K562 (cell line): ENCODE measurements around the gene SLC49A4.

ENCODE experiments used
- EWSR1 ChIP-seq: fragments of 450-650 bp; IDR thresholded peaks from 2 replicates; pipeline ENCODE4 v1.6.1; 2018; ENCODE audit warnings: borderline replicate concordance, mild to moderate bottlenecking, low read depth, moderate library complexity; ENCODE audit not compliant: partially characterized antibody
- KDM1A ChIP-seq, 2 experiments: fragments of 450-650 bp; IDR thresholded peaks; 2 replicates each; pipeline ENCODE4 v1.6.1; 2016; ENCODE audit warnings: mild to moderate bottlenecking in 2 of 2
- KLF10 ChIP-seq: fragments of 250-450 bp; sonication (Bioruptor Pico); IDR thresholded peaks from 2 replicates; pipeline ENCODE4 v1.6.1; 2021; ENCODE audit warnings: matching md5 sums
- NBN ChIP-seq: fragments of 450-650 bp; IDR thresholded peaks from 2 replicates; pipeline ENCODE4 v1.6.1; 2016; ENCODE audit warnings: low read depth, mild to moderate bottlenecking
- NFIC ChIP-seq: fragments of 450-650 bp; IDR thresholded peaks from 2 replicates; pipeline ENCODE4 v1.6.1; 2017; ENCODE audit warnings: mild to moderate bottlenecking, inconsistent platforms
- POLR3A ChIP-seq: IDR thresholded peaks from 2 replicates; pipeline ENCODE4 v1.6.1; 2011; ENCODE audit warnings: borderline replicate concordance, mild to moderate bottlenecking, moderate library complexity; ENCODE audit not compliant: insufficient read length, insufficient read depth; ENCODE audit errors: extremely low read depth
- RFX5 ChIP-seq: IDR thresholded peaks from 2 replicates; pipeline ENCODE4 v1.6.1; 2011; ENCODE audit warnings: low read depth, mild to moderate bottlenecking, improper control_type of control experiment, low read length
- SP2 ChIP-seq: IDR thresholded peaks from 2 replicates; pipeline ENCODE4 v1.6.1; 2011; ENCODE audit warnings: mild to moderate bottlenecking, low read depth, low read length, moderate library complexity; ENCODE audit not compliant: poor library complexity, severe bottlenecking; ENCODE audit errors: extremely low read depth
- ZEB2 ChIP-seq: fragments of 450-650 bp; IDR thresholded peaks from 2 replicates; pipeline ENCODE4 v1.6.1; 2016
- TF ChIP-seq, protein P1 (sequence below), 3 experiments: IDR thresholded peaks in 2 of 3; conservative IDR thresholded peaks in 1 of 3; 2 replicates each; pipeline ENCODE4 v1.5.1; 2011 to 2012; ENCODE audit warnings: low read length in 3 of 3, mild to moderate bottlenecking in 3 of 3, control low read depth in 2 of 3, improper control_type of control experiment in 1 of 3, inconsistent platforms in 1 of 3, low read depth in 1 of 3, mixed read lengths in 1 of 3, moderate library complexity in 1 of 3; ENCODE audit not compliant: insufficient read depth in 2 of 3
- TF ChIP-seq, protein P2 (sequence below): sonication (generic); formaldehyde crosslinking; IDR thresholded peaks from 2 replicates; pipeline ENCODE4 v1.8.0; 2022; ENCODE audit warnings: missing genetic modification reagents, mild to moderate bottlenecking, borderline replicate concordance

DNA sequence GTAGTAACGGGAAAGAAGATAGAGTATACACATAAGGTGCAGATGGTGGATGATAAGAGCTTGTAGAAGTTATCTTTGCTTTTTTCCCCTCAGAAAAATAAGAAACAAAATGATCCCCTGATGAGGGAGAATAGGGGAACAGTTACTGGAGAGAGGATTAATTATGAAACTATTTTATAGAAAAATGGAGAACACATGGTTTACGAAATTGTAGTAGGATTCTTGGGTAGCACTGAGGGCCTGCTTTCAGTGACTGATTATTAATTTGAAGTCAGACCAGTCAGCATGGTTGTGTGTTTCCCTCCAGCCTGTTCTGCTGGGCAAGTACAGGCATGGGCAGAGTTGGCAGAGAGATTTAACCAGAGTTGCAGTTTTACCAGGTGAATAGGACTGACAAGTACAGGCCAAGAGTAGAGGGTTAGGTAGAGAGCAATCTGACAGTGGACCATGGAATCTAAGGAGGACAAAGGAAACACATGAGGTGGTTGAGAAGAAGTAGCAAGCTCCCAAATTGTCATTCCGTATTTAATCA is 5.9 kb downstream of the SLC49A4 start:
- no peak for TF ChIP-seq RFX5
- TF ChIP-seq KLF10 (CRISPR knock-in tag), result no peak
- TF ChIP-seq EWSR1, result no peak
- no peak for TF ChIP-seq ZEB2
- TF ChIP-seq POLR3A, result no peak
- TF ChIP-seq SP2, result no peak
- no peak for TF ChIP-seq NFIC
- no peak for TF ChIP-seq KDM1A (IDR thresholded peaks at IDR 0.05)
- TF ChIP-seq, protein P1, sequence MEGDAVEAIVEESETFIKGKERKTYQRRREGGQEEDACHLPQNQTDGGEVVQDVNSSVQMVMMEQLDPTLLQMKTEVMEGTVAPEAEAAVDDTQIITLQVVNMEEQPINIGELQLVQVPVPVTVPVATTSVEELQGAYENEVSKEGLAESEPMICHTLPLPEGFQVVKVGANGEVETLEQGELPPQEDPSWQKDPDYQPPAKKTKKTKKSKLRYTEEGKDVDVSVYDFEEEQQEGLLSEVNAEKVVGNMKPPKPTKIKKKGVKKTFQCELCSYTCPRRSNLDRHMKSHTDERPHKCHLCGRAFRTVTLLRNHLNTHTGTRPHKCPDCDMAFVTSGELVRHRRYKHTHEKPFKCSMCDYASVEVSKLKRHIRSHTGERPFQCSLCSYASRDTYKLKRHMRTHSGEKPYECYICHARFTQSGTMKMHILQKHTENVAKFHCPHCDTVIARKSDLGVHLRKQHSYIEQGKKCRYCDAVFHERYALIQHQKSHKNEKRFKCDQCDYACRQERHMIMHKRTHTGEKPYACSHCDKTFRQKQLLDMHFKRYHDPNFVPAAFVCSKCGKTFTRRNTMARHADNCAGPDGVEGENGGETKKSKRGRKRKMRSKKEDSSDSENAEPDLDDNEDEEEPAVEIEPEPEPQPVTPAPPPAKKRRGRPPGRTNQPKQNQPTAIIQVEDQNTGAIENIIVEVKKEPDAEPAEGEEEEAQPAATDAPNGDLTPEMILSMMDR (IDR thresholded peaks at IDR 0.05 in 2 of 3, conservative IDR thresholded peaks at IDR 0.05 in 1 of 3; ENCODE audit: insufficient read depth in 2 of 3, low read depth in 1 of 3, low read length in 3 of 3), result no peak
- no peak for TF ChIP-seq NBN
- TF ChIP-seq, protein P2, sequence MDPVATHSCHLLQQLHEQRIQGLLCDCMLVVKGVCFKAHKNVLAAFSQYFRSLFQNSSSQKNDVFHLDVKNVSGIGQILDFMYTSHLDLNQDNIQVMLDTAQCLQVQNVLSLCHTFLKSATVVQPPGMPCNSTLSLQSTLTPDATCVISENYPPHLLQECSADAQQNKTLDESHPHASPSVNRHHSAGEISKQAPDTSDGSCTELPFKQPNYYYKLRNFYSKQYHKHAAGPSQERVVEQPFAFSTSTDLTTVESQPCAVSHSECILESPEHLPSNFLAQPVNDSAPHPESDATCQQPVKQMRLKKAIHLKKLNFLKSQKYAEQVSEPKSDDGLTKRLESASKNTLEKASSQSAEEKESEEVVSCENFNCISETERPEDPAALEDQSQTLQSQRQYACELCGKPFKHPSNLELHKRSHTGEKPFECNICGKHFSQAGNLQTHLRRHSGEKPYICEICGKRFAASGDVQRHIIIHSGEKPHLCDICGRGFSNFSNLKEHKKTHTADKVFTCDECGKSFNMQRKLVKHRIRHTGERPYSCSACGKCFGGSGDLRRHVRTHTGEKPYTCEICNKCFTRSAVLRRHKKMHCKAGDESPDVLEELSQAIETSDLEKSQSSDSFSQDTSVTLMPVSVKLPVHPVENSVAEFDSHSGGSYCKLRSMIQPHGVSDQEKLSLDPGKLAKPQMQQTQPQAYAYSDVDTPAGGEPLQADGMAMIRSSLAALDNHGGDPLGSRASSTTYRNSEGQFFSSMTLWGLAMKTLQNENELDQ (CRISPR knock-in tag), result no peak
